ENCODE data around the gene EXOC3L1.

EXOC3L1 gene

GRCh38 chr16:67170168-67170948 lies 19.6 kb downstream of the EXOC3L1 start, which contains the start of gene NOL3:
NOL3 (plus strand) TSS chr16:67170538.
- peak within 1 kb of the TSS; percentile 79 for H3K27ac ChIP-seq (ENCODE audit: low read depth in 2 of 2, low read length in 2 of 2)
- H3K9me3 ChIP-seq (ENCODE audit: control insufficient read depth in 2 of 2, low read length in 2 of 2) = no peaks in the 10 kb centered on the region
- H3K4me3 ChIP-seq (ENCODE audit: low read length in 2 of 2) = peak within 1 kb of the TSS; percentile 61 to 67
- H3K36me3 ChIP-seq (ENCODE audit: control insufficient read depth in 2 of 2, insufficient read depth in 2 of 2, low read length in 2 of 2) = no peaks in the 10 kb centered on the region
- peaks cover 37 to 40% of the 10 kb centered on the region in 2 donors for H3K4me1 ChIP-seq (ENCODE audit: control insufficient read depth in 2 of 2, insufficient read depth in 2 of 2, low read length in 2 of 2)
- H3K9ac ChIP-seq (ENCODE audit: low read depth in 1 of 2, low read length in 2 of 2) = peak within 1 kb of the TSS; percentile 68 to 72
- peaks cover 4 to 5% of the 10 kb centered on the region in 2 donors for H3K27me3 ChIP-seq (ENCODE audit: control insufficient read depth in 2 of 2, insufficient read depth in 2 of 2, low read length in 2 of 2)

- H3K27me3 ChIP-seq (ENCODE audit: control insufficient read depth in 2 of 2, insufficient read depth in 2 of 2, low read length in 2 of 2) = peaks cover 5 to 9% of the 10 kb centered on the region in 2 donors
- H3K9ac ChIP-seq (ENCODE audit: low read depth in 1 of 2, low read length in 2 of 2) = peak overlapping the region; percentile 68 to 72
- H3K9me3 ChIP-seq (ENCODE audit: control insufficient read depth in 2 of 2, low read length in 2 of 2) = no peaks in the 10 kb centered on the region
- H3K4me3 ChIP-seq (ENCODE audit: low read length in 2 of 2) = peak overlapping the region; percentile 61 to 67
- no peaks in the 10 kb centered on the region for H3K36me3 ChIP-seq (ENCODE audit: control insufficient read depth in 2 of 2, insufficient read depth in 2 of 2, low read length in 2 of 2)
- peaks cover 42 to 44% of the 10 kb centered on the region in 2 donors for H3K4me1 ChIP-seq (ENCODE audit: control insufficient read depth in 2 of 2, insufficient read depth in 2 of 2, low read length in 2 of 2)
- H3K27ac ChIP-seq (ENCODE audit: low read depth in 2 of 2, low read length in 2 of 2) = peak overlapping the region; percentile 60 to 71
Measured at GRCh38 chr16:67169642-67170167, 20.2 kb downstream of the EXOC3L1 start.

- no peaks in the 10 kb centered on the region for H3K9me3 ChIP-seq (ENCODE audit: control insufficient read depth in 2 of 2, low read length in 2 of 2)
- H3K4me3 ChIP-seq (ENCODE audit: low read length in 2 of 2) = no peak overlapping the region
- peak overlapping the region in 1 of 2 donors; percentile 71 for H3K27ac ChIP-seq (ENCODE audit: low read depth in 2 of 2, low read length in 2 of 2)
- no peak overlapping the region for H3K9ac ChIP-seq (ENCODE audit: low read depth in 1 of 2, low read length in 2 of 2)
- H3K4me1 ChIP-seq (ENCODE audit: control insufficient read depth in 2 of 2, insufficient read depth in 2 of 2, low read length in 2 of 2) = peaks cover 40 to 43% of the 10 kb centered on the region in 2 donors
- H3K27me3 ChIP-seq (ENCODE audit: control insufficient read depth in 2 of 2, insufficient read depth in 2 of 2, low read length in 2 of 2) = peaks cover 5 to 9% of the 10 kb centered on the region in 2 donors
- H3K36me3 ChIP-seq (ENCODE audit: control insufficient read depth in 2 of 2, insufficient read depth in 2 of 2, low read length in 2 of 2) = no peaks in the 10 kb centered on the region
Measured at GRCh38 chr16:67169011-67169451, 20.9 kb downstream of the EXOC3L1 start.

GRCh38 chr16:67167588-67167987 lies 22.3 kb downstream of the EXOC3L1 start:
- peaks cover 44% of the 10 kb centered on the region in 2 donors for H3K4me1 ChIP-seq (ENCODE audit: control insufficient read depth in 2 of 2, insufficient read depth in 2 of 2, low read length in 2 of 2)
- no peak overlapping the region for H3K27ac ChIP-seq (ENCODE audit: low read depth in 2 of 2, low read length in 2 of 2)
- H3K9me3 ChIP-seq (ENCODE audit: control insufficient read depth in 2 of 2, low read length in 2 of 2) = no peaks in the 10 kb centered on the region

GRCh38 chr16:67166598-67167168 lies 23.3 kb downstream of the EXOC3L1 start:
- Histone ChIP-seq H3K36me3 (ENCODE audit: control insufficient read depth in 2 of 2, insufficient read depth in 2 of 2, low read length in 2 of 2) (no peaks in the 10 kb centered on the region), H3K9ac (ENCODE audit: low read depth in 1 of 2, low read length in 2 of 2) (no peak overlapping the region), H3K27me3 (ENCODE audit: control insufficient read depth in 2 of 2, insufficient read depth in 2 of 2, low read length in 2 of 2) (peaks cover 8 to 9% of the 10 kb centered on the region in 2 donors), H3K4me1 (ENCODE audit: control insufficient read depth in 2 of 2, insufficient read depth in 2 of 2, low read length in 2 of 2) (peaks cover 44 to 49% of the 10 kb centered on the region in 2 donors), H3K4me3 (ENCODE audit: low read length in 2 of 2) (no peak overlapping the region), H3K9me3 (ENCODE audit: control insufficient read depth in 2 of 2, low read length in 2 of 2) (no peaks in the 10 kb centered on the region), H3K27ac (ENCODE audit: low read depth in 2 of 2, low read length in 2 of 2) (no peak overlapping the region)

More at GRCh38 chr16:67167588-67167987, 22.3 kb downstream of the EXOC3L1 start:
- Histone ChIP-seq H3K4me3 (ENCODE audit: low read length in 2 of 2) (no peak overlapping the region), H3K9ac (ENCODE audit: low read depth in 1 of 2, low read length in 2 of 2) (no peak overlapping the region), H3K36me3 (ENCODE audit: control insufficient read depth in 2 of 2, insufficient read depth in 2 of 2, low read length in 2 of 2) (no peaks in the 10 kb centered on the region), H3K27me3 (ENCODE audit: control insufficient read depth in 2 of 2, insufficient read depth in 2 of 2, low read length in 2 of 2) (peaks cover 5 to 9% of the 10 kb centered on the region in 2 donors)

GRCh38 chr16:67166110-67166547 lies 23.8 kb downstream of the EXOC3L1 start:
- Histone ChIP-seq H3K27ac (ENCODE audit: low read depth in 2 of 2, low read length in 2 of 2) (no peak overlapping the region), H3K27me3 (ENCODE audit: control insufficient read depth in 2 of 2, insufficient read depth in 2 of 2, low read length in 2 of 2) (peaks cover 8 to 9% of the 10 kb centered on the region in 2 donors), H3K4me3 (ENCODE audit: low read length in 2 of 2) (no peak overlapping the region), H3K4me1 (ENCODE audit: control insufficient read depth in 2 of 2, insufficient read depth in 2 of 2, low read length in 2 of 2) (peaks cover 43 to 54% of the 10 kb centered on the region in 2 donors), H3K9me3 (ENCODE audit: control insufficient read depth in 2 of 2, low read length in 2 of 2) (no peaks in the 10 kb centered on the region), H3K9ac (ENCODE audit: low read depth in 1 of 2, low read length in 2 of 2) (no peak overlapping the region), H3K36me3 (ENCODE audit: control insufficient read depth in 2 of 2, insufficient read depth in 2 of 2, low read length in 2 of 2) (no peaks in the 10 kb centered on the region)

- peaks cover 8 to 9% of the 10 kb centered on the region in 2 donors for H3K27me3 ChIP-seq (ENCODE audit: control insufficient read depth in 2 of 2, insufficient read depth in 2 of 2, low read length in 2 of 2)
- peak overlapping the region; percentile 37 to 48 for H3K4me3 ChIP-seq (ENCODE audit: low read length in 2 of 2)
- H3K36me3 ChIP-seq (ENCODE audit: control insufficient read depth in 2 of 2, insufficient read depth in 2 of 2, low read length in 2 of 2) = no peaks in the 10 kb centered on the region
- peak overlapping the region in 1 of 2 donors; percentile 45 for H3K9ac ChIP-seq (ENCODE audit: low read depth in 1 of 2, low read length in 2 of 2)
- H3K4me1 ChIP-seq (ENCODE audit: control insufficient read depth in 2 of 2, insufficient read depth in 2 of 2, low read length in 2 of 2) = peaks cover 38 to 53% of the 10 kb centered on the region in 2 donors
- peak overlapping the region in 1 of 2 donors; percentile 23 for H3K27ac ChIP-seq (ENCODE audit: low read depth in 2 of 2, low read length in 2 of 2)
- no peaks in the 10 kb centered on the region for H3K9me3 ChIP-seq (ENCODE audit: control insufficient read depth in 2 of 2, low read length in 2 of 2)
Measured at GRCh38 chr16:67165121-67166078, 24.5 kb downstream of the EXOC3L1 start.

GRCh38 chr16:67164599-67165061 lies 25.3 kb downstream of the EXOC3L1 start, which contains the start of gene HSF4:
HSF4 (plus strand) TSS chr16:67164745; CDS start chr16:67164812, 67 bp downstream.
- H3K4me1 ChIP-seq (ENCODE audit: control insufficient read depth in 2 of 2, insufficient read depth in 2 of 2, low read length in 2 of 2) = peaks cover 32 to 48% of the 10 kb centered on the region in 2 donors
- H3K4me3 ChIP-seq (ENCODE audit: low read length in 2 of 2) = peak within 1 kb of the TSS; percentile 41 to 57
- H3K9ac ChIP-seq (ENCODE audit: low read depth in 1 of 2, low read length in 2 of 2) = peak within 1 kb of the TSS in 1 of 2 donors; percentile 45
- H3K27ac ChIP-seq (ENCODE audit: low read depth in 2 of 2, low read length in 2 of 2) = peak within 1 kb of the TSS in 1 of 2 donors; percentile 23
- H3K9me3 ChIP-seq (ENCODE audit: control insufficient read depth in 2 of 2, low read length in 2 of 2) = no peaks in the 10 kb centered on the region
- peaks cover 8 to 9% of the 10 kb centered on the region in 2 donors for H3K27me3 ChIP-seq (ENCODE audit: control insufficient read depth in 2 of 2, insufficient read depth in 2 of 2, low read length in 2 of 2)
- no peaks in the 10 kb centered on the region for H3K36me3 ChIP-seq (ENCODE audit: control insufficient read depth in 2 of 2, insufficient read depth in 2 of 2, low read length in 2 of 2)

GRCh38 chr16:67163999-67164558 lies 25.9 kb downstream of the EXOC3L1 start:
- Histone ChIP-seq H3K27me3 (ENCODE audit: control insufficient read depth in 2 of 2, insufficient read depth in 2 of 2, low read length in 2 of 2) (peaks cover 8 to 9% of the 10 kb centered on the region in 2 donors), H3K36me3 (ENCODE audit: control insufficient read depth in 2 of 2, insufficient read depth in 2 of 2, low read length in 2 of 2) (no peaks in the 10 kb centered on the region), H3K4me1 (ENCODE audit: control insufficient read depth in 2 of 2, insufficient read depth in 2 of 2, low read length in 2 of 2) (peaks cover 31 to 42% of the 10 kb centered on the region in 2 donors), H3K9ac (ENCODE audit: low read depth in 1 of 2, low read length in 2 of 2) (no peak overlapping the region), H3K9me3 (ENCODE audit: control insufficient read depth in 2 of 2, low read length in 2 of 2) (no peaks in the 10 kb centered on the region), H3K27ac (ENCODE audit: low read depth in 2 of 2, low read length in 2 of 2) (peak overlapping the region in 1 of 2 donors; percentile 16), H3K4me3 (ENCODE audit: low read length in 2 of 2) (peak overlapping the region; percentile 41 to 57)

Measured in mucosa of rectum (tissue), 2 donors.